AG10803 (cell line): ENCODE results near the gene PPP3CB.
"Not testable (repeated sequence)": the region's sequence is repeated elsewhere in the genome, so short reads cannot be mapped to it uniquely, and the experiment has no call there.

Source experiments
- DNase-seq: peaks from one replicate; pipeline ENCODE4 v3.0.0; 2010; ENCODE audit warnings: low read depth
- H3K4me3 ChIP-seq: 2 replicates; pipeline ENCODE4 v1.5.1; 2011; ENCODE audit warnings: mild to moderate bottlenecking, low read length, control low read depth
- TF ChIP-seq, protein P1 (sequence below): conservative IDR thresholded peaks from 2 replicates; pipeline ENCODE4 v1.5.1; 2011; ENCODE audit warnings: mild to moderate bottlenecking, low read length, control low read depth, inconsistent platforms

Gene PPP3CB

DNA sequence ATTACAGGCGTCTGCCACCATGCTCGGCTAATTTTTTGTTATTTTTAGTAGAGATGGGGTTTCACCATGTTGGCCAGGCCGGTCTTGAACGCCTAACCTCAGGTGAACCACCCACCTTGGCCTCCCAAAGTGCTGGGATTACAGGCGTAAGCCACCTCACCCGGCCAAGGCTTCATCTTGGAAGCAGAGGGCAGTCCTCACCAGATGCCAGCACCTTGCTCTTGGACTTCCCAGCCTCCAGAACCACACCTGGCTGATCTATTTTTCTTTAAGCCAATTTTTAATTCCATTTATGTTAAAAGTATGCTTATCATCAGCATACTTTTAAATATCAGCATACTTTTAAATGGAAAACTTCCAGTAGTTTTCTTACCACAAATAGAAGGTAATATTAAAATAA, 94.2 kb downstream of the PPP3CB start:
- TF ChIP-seq, protein P1, sequence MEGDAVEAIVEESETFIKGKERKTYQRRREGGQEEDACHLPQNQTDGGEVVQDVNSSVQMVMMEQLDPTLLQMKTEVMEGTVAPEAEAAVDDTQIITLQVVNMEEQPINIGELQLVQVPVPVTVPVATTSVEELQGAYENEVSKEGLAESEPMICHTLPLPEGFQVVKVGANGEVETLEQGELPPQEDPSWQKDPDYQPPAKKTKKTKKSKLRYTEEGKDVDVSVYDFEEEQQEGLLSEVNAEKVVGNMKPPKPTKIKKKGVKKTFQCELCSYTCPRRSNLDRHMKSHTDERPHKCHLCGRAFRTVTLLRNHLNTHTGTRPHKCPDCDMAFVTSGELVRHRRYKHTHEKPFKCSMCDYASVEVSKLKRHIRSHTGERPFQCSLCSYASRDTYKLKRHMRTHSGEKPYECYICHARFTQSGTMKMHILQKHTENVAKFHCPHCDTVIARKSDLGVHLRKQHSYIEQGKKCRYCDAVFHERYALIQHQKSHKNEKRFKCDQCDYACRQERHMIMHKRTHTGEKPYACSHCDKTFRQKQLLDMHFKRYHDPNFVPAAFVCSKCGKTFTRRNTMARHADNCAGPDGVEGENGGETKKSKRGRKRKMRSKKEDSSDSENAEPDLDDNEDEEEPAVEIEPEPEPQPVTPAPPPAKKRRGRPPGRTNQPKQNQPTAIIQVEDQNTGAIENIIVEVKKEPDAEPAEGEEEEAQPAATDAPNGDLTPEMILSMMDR = no peak
- no peak for DNase-seq

GRCh38 chr10:73399063-73399462, 96.8 kb downstream of the PPP3CB start:
- TF ChIP-seq, protein P1 = no peak
- no peak for DNase-seq
- no peak overlapping the region for H3K4me3 ChIP-seq

More for the DNA sequence above, 94.2 kb downstream of the PPP3CB start:
- no peak overlapping the region for H3K4me3 ChIP-seq

DNA sequence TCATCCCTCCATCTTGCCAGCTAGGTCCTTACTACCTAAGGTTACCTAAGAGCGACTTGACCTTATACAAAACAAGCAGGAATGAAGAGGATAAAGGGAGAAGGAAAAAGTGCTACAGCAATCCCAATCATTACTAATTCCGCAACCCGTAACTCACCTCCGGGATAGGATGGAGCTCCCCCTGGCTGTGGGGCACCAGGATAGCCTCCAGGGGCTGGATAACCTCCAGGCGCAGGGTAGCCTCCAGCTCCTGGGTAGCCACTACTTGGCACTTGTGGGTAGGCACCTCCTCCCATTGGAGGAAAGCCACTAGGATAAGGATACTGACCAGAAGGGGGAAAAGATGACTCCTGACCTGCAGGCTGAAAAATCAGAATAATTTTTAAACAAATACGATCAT, 97.8 kb downstream of the PPP3CB start:
- no peak for DNase-seq
- H3K4me3 ChIP-seq = no peak overlapping the region
- TF ChIP-seq, protein P1 = 0 out of 2 replicates have a peak, but pooled peaks have one; percentile 12

DNA sequence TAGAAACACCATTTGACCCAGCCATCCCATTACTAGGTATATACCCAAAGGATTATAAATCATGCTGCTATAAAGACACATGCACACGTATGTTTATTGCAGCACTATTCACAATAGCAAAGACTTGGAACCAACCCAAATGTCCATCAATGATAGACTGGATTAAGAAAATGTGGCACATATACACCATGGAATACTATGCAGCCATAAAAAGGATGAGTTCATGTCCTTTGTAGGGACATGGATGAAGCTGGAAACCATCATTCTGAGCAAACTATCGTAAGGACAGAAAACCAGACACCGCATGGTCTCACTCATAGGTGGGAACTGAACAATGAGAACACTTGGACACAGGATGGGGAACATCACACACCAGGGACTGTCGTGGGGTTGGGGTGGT, 101.5 kb downstream of the PPP3CB start:
- not testable (repeated sequence) for DNase-seq, H3K4me3 ChIP-seq

DNA sequence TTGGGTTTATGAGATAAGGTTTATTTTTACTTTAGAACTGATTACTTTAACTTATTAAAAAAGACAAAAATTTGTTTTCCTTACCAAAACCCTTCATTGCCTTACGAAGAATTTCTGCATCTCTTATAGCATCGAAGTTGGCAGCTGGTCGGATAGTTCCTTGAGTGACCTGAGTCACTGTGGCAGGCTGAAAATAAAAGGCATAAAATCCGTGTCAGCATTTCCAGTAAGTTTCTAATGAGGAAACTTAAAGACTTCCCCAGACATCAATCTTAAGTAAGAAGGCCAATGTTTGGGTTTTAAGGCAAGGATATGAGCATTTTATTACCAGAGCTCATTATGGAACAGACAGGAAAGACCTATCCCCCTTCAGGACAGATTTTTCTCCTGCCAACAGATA, 107.6 kb downstream of the PPP3CB start:
- DNase-seq = no peak
- TF ChIP-seq, protein P1 = no peak
- H3K4me3 ChIP-seq = no peak overlapping the region

DNA sequence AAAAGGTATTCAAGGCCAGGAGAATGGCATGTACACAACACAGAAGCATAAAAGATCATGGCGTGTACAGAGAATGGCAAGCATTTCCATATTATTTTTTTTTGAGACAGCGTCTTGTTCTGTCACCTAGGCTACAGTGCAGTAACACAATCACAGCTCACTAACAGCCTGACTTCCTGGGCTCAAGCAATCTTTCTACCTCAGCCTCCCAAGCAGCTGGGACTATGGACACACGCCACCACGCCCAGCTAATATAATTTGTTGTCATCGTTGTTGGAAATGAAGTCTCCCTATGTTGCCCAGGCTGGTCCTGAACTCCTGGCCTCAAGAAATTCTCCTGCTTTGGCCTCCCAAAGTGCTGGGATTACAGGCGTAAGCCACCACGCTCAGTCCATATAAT, 109.2 kb downstream of the PPP3CB start:
- no peak overlapping the region for H3K4me3 ChIP-seq
- DNase-seq = no peak
- TF ChIP-seq, protein P1 = no peak
